Erythroblast (primary cell): ENCODE measurements around the gene SAMD4A.

ENCODE experiments used
- GATA1 ChIP-seq: IDR thresholded peaks from 2 replicates; pipeline ENCODE4 v1.6.1; 2011; ENCODE audit warnings: low read depth, mild to moderate bottlenecking, control low read depth, low read length, moderate library complexity
- POLR2A ChIP-seq: IDR thresholded peaks from 2 replicates; pipeline ENCODE4 v1.6.1; 2011; ENCODE audit warnings: mild to moderate bottlenecking, low read length

GRCh38 chr14:54823757-54824549 lies 257.0 kb downstream of the SAMD4A start:
- TF ChIP-seq POLR2A (no peak), GATA1 (no peak)
